ENCODE data around the gene SESN1. TPM values are rescaled to one million over a fixed set of nuclear protein-coding genes. Genes with fewer than 3 reads are reported as not detected.

SESN1 gene
- total RNA-seq, 1 donor from 2014 or later: 27.3 TPM

DNA sequence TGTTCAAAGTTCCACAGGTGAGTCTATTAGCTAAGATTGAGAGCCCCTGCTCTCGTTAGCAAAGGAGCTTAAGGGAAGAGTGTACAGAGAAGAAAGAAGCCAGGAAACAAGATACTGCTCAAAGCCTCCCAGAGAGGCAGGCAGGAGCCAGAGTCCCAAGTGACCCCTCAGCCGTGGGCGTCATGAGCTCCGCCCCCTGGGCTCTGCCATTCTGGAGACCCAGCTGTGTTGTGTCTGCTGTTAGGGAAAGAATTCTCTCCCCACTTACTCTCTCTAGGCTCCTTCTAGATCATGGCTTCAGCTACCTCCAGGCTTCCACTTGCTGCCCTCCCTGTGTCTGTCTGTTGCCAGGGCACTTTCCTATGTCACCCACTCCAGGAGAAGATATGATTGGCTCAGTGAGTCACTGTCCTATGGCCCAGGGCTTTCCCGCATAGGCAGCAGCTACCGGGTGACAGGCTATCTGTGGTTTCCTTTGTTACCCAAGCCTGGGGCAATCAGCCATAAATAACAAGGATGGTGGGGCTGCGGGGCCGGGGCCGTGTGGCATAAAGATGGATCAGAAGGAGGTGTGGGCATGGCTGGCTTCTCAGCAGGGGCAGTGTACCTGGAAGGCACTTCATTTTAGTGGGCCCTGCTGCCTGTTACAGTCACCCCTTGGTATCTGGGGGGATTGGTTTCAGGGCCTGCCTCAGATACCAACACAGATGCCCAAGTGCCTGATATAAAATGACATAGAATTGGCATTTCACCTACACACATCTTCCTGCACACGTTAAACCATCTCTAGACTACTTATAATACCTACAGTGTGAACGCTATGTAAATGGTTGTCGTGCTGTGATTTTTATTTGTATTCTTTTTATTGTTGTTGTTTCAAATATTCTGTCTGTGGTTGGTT, 127.5 kb downstream of the SESN1 start:
- H3K36me3 Mint-ChIP-seq (ENCODE audit: low read depth, unreplicated experiment): peaks cover 1% of the 10 kb centered on the region
- TF ChIP-seq, protein P1, sequence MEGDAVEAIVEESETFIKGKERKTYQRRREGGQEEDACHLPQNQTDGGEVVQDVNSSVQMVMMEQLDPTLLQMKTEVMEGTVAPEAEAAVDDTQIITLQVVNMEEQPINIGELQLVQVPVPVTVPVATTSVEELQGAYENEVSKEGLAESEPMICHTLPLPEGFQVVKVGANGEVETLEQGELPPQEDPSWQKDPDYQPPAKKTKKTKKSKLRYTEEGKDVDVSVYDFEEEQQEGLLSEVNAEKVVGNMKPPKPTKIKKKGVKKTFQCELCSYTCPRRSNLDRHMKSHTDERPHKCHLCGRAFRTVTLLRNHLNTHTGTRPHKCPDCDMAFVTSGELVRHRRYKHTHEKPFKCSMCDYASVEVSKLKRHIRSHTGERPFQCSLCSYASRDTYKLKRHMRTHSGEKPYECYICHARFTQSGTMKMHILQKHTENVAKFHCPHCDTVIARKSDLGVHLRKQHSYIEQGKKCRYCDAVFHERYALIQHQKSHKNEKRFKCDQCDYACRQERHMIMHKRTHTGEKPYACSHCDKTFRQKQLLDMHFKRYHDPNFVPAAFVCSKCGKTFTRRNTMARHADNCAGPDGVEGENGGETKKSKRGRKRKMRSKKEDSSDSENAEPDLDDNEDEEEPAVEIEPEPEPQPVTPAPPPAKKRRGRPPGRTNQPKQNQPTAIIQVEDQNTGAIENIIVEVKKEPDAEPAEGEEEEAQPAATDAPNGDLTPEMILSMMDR (IDR thresholded peaks at IDR 0.05; ENCODE audit: insufficient read depth, low read depth, low read length): no peak
- no peak for TF ChIP-seq EZH2 (IDR thresholded peaks at IDR 0.05; ENCODE audit: insufficient read depth, low read length)
- Histone ChIP-seq H3K27me3 (ENCODE audit: insufficient read depth, low read length) (no peaks in the 10 kb centered on the region), H3K27ac (ENCODE audit: low read depth, low read length) (no peak overlapping the region), H3K9me3 (ENCODE audit: insufficient read depth, low read depth, low read length) (no peaks in the 10 kb centered on the region), H3K4me3 (ENCODE audit: insufficient read depth, low read depth, low read length) (no peak overlapping the region), H3K4me2 (ENCODE audit: low read length) (peak overlapping the region; percentile 68), H3K4me1 (ENCODE audit: insufficient read depth, low read length) (peaks cover 5% of the 10 kb centered on the region), H3K36me3 (ENCODE audit: insufficient read depth, low read length) (no peaks in the 10 kb centered on the region), H3K9ac (ENCODE audit: low read length) (no peak overlapping the region), H2AFZ (ENCODE audit: low read depth, low read length) (peak overlapping the region; percentile 57), H4K20me1 (ENCODE audit: insufficient read depth, low read length) (no peaks in the 10 kb centered on the region), H3K79me2 (ENCODE audit: insufficient read depth, low read length) (no peaks in the 10 kb centered on the region)
- H3K4me3 Mint-ChIP-seq (ENCODE audit: unreplicated experiment): no peak overlapping the region
- peaks cover 20% of the 10 kb centered on the region for H3K4me1 Mint-ChIP-seq (ENCODE audit: low read depth, unreplicated experiment)
- DNase-seq (ENCODE audit: low read depth): peak; percentile 51
- peaks cover 1% of the 10 kb centered on the region for H3K27me3 Mint-ChIP-seq (ENCODE audit: low read depth, unreplicated experiment)
- H3K9me3 Mint-ChIP-seq (ENCODE audit: unreplicated experiment): no peaks in the 10 kb centered on the region
- peak overlapping the region; percentile 34 for H3K27ac Mint-ChIP-seq (ENCODE audit: unreplicated experiment)
- no peak for FAIRE-seq

DNA sequence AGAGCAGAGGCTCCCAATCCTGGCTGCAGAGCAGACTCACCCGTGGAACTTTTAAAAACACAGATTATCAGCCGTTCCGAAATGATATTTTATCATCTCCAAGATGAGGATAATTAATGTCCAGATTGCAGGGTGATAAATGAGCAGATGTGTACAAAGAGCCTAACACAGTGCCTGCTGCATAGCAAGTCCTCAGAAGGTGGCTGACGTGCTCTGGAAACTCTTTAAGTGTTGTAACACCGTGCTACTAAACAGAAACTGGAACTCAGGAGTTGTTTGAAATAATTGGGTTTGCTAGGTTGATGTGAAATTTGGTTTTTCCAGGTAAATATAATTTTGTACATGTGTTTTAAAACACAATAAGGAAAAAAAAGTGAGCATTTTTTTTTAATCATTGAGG, 128.4 kb downstream of the SESN1 start:
- no peak overlapping the region for H3K9ac ChIP-seq (ENCODE audit: low read length)
- Mint-ChIP-seq H3K9me3 (ENCODE audit: unreplicated experiment) (no peaks in the 10 kb centered on the region), H3K4me3 (ENCODE audit: unreplicated experiment) (no peak overlapping the region), H3K27ac (ENCODE audit: unreplicated experiment) (no peak overlapping the region), H3K27me3 (ENCODE audit: low read depth, unreplicated experiment) (no peaks in the 10 kb centered on the region), H3K36me3 (ENCODE audit: low read depth, unreplicated experiment) (peaks cover 2% of the 10 kb centered on the region), H3K4me1 (ENCODE audit: low read depth, unreplicated experiment) (peaks cover 20% of the 10 kb centered on the region)
- TF ChIP-seq, protein P1 (IDR thresholded peaks at IDR 0.05; ENCODE audit: insufficient read depth, low read depth, low read length): no peak
- TF ChIP-seq EZH2 (IDR thresholded peaks at IDR 0.05; ENCODE audit: insufficient read depth, low read length): no peak
- H3K4me2 ChIP-seq (ENCODE audit: low read length): no peak overlapping the region
- no peak overlapping the region for H3K4me3 ChIP-seq (ENCODE audit: insufficient read depth, low read depth, low read length)
- no peaks in the 10 kb centered on the region for H3K36me3 ChIP-seq (ENCODE audit: insufficient read depth, low read length)
- H3K4me1 ChIP-seq (ENCODE audit: insufficient read depth, low read length): peaks cover 5% of the 10 kb centered on the region
- no peaks in the 10 kb centered on the region for H3K27me3 ChIP-seq (ENCODE audit: insufficient read depth, low read length)
- no peak overlapping the region for H2AFZ ChIP-seq (ENCODE audit: low read depth, low read length)
- DNase-seq (ENCODE audit: low read depth) (no peak), FAIRE-seq (no peak)
- H3K79me2 ChIP-seq (ENCODE audit: insufficient read depth, low read length): no peaks in the 10 kb centered on the region
- H3K9me3 ChIP-seq (ENCODE audit: insufficient read depth, low read depth, low read length): no peaks in the 10 kb centered on the region
- no peak overlapping the region for H3K27ac ChIP-seq (ENCODE audit: low read depth, low read length)
- H4K20me1 ChIP-seq (ENCODE audit: insufficient read depth, low read length): no peaks in the 10 kb centered on the region

DNA sequence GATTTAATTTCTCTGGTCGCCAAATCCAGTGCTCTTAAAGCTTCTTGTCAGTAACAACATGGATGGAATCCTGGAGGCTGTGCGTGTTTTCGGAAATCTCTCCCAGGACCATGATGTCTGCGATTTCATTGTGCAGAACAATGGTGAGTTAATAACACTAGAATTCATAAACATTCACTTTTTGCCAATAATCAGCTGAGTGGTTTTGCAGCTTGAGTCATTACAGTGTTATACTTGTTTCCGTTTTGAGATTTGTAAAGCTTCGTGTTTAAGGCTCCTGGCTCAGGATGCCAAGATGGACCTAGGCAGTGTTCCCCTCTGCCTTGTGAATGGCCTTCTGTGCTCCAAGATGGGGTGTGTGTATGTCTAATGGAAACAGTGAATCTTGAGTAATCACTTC, 132.7 kb downstream of the SESN1 start:
- H3K9me3 ChIP-seq (ENCODE audit: insufficient read depth, low read depth, low read length): no peaks in the 10 kb centered on the region
- no peaks in the 10 kb centered on the region for H4K20me1 ChIP-seq (ENCODE audit: insufficient read depth, low read length)
- H3K27me3 ChIP-seq (ENCODE audit: insufficient read depth, low read length): no peaks in the 10 kb centered on the region
- no peak overlapping the region for H3K4me3 Mint-ChIP-seq (ENCODE audit: unreplicated experiment)
- no peak overlapping the region for H3K27ac ChIP-seq (ENCODE audit: low read depth, low read length)
- no peaks in the 10 kb centered on the region for H3K27me3 Mint-ChIP-seq (ENCODE audit: low read depth, unreplicated experiment)
- no peak overlapping the region for H3K9ac ChIP-seq (ENCODE audit: low read length)
- no peak overlapping the region for H3K27ac Mint-ChIP-seq (ENCODE audit: unreplicated experiment)
- no peaks in the 10 kb centered on the region for H3K79me2 ChIP-seq (ENCODE audit: insufficient read depth, low read length)
- TF ChIP-seq EZH2 (IDR thresholded peaks at IDR 0.05; ENCODE audit: insufficient read depth, low read length): no peak
- TF ChIP-seq, protein P1 (IDR thresholded peaks at IDR 0.05; ENCODE audit: insufficient read depth, low read depth, low read length): no peak
- peaks cover 2% of the 10 kb centered on the region for H3K36me3 Mint-ChIP-seq (ENCODE audit: low read depth, unreplicated experiment)
- peak overlapping the region; percentile 6 for H3K4me2 ChIP-seq (ENCODE audit: low read length)
- no peaks in the 10 kb centered on the region for H3K36me3 ChIP-seq (ENCODE audit: insufficient read depth, low read length)
- H3K4me3 ChIP-seq (ENCODE audit: insufficient read depth, low read depth, low read length): no peak overlapping the region
- H2AFZ ChIP-seq (ENCODE audit: low read depth, low read length): peak overlapping the region; percentile 43
- DNase-seq (ENCODE audit: low read depth): peak; percentile 88
- no peaks in the 10 kb centered on the region for H3K9me3 Mint-ChIP-seq (ENCODE audit: unreplicated experiment)
- peaks cover 4% of the 10 kb centered on the region for H3K4me1 ChIP-seq (ENCODE audit: insufficient read depth, low read length)
- FAIRE-seq: peak; percentile 45
- H3K4me1 Mint-ChIP-seq (ENCODE audit: low read depth, unreplicated experiment): peaks cover 5% of the 10 kb centered on the region

All from astrocyte (in vitro differentiated cells and primary cell).